ENCODE data around the gene CGB2.
"Not testable (repeated sequence)": the region's sequence is repeated elsewhere in the genome, so short reads cannot be mapped to it uniquely, and the experiment has no call there.

The CGB2 gene

GRCh38 chr19:49038557-49039276, 7.0 kb downstream of the CGB2 start:
- DNase-seq = not testable (repeated sequence)

GRCh38 chr19:49039736-49040135, 8.0 kb downstream of the CGB2 start:
- DNase-seq = not testable (repeated sequence)

DNA sequence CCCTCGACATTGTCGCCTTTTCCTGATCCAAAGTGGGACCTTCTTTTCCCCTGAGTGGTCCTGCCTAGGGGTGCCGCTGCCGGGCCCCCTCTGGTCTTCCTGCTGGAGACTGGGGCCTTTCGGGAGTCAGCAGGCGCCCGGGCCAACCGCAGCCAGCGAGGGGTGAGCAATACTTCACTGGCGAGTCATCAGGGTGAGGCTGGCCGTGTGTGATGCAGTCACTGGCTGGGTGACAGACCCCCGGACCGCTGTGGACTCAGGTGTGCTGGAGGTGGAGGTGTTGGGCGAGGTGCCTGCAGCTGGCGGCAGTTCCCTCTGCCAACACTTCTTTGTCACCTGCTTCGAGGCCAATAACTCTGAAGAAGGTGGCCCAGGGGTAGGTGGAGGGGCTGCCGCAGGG, 10.5 kb downstream of the CGB2 start:
- no peak for DNase-seq

DNA sequence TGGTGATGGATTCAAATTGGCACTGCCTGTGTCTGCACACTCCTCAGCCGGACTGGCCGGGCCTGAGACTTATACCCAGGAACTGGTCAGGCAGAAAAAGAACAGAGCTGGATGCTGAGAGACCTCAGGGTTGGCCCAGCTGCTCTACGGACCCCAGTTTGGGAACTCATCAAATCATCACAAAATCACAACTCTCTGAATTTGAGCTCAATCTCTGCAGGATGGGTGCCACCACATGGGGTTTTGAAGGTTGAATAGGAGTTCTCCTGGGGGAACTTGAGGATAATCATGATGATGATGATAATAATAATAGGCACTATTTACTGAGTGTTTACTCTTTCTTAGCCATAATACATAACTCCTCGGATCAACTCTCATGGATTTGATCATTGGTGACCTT, 11.0 kb downstream of the CGB2 start:
- not testable (repeated sequence) for DNase-seq

GRCh38 chr19:49043548-49043947, 11.9 kb downstream of the CGB2 start, which contains the start of gene CGB5:
Gene CGB5, plus strand, starts transcription at chr19:49043848. Its CDS starts 362 bp downstream, at chr19:49044210.
- DNase-seq = not testable (repeated sequence)

GRCh38 chr19:49049011-49049410, 17.3 kb downstream of the CGB2 start, which contains the start of gene CGB8:
Gene CGB8, minus strand, starts transcription at chr19:49049111. Its CDS starts 372 bp downstream, at chr19:49048739.
- DNase-seq = not testable (repeated sequence)

GRCh38 chr19:49049834-49050233, 18.1 kb downstream of the CGB2 start:
- not testable (repeated sequence) for DNase-seq

- DNase-seq = not testable (repeated sequence)
These were observed 18.8 kb downstream of the CGB2 start for GRCh38 chr19:49050376-49051033.

DNA sequence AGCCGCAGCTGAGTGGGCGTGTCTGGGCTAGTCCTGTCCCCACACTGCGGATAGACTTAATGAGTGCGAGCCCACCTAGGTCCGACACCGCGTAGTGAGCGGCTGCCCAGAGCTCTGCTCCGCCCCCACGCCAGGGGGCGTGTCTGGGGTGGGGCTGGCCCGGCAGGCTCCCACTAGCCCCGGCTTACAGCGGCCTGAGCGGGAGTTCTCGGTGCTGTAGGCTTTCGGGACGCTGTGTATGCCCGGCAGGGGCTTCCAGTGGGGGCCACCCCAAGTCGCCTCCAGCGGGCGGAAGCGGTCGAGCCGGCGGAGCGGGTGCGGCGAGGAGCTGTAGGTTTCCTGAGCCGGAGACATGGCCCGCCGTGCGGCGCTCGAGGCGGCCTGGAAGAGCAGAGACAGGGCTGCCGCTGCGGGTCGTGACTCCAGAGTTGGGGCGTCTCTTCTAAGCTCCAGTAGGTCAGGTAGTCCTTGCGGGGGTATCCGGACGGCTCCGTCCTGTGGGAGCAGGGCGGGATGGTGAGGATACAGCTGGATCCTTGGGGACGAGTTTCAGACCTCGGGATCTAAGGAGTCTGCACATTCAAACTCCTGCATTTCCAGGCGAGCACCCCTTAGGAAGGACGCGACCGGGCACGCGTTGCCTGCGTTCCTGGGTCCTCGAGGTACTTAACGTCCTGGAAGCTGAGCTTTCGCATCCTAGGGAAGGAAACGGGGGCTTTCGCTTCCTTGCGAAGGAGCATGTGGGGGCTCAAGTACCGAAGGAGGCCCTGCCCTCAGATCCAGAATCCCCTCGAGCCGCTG, 24.6 kb downstream of the CGB2 start:
- DNase-seq = peak; percentile 22 to 53

DNA sequence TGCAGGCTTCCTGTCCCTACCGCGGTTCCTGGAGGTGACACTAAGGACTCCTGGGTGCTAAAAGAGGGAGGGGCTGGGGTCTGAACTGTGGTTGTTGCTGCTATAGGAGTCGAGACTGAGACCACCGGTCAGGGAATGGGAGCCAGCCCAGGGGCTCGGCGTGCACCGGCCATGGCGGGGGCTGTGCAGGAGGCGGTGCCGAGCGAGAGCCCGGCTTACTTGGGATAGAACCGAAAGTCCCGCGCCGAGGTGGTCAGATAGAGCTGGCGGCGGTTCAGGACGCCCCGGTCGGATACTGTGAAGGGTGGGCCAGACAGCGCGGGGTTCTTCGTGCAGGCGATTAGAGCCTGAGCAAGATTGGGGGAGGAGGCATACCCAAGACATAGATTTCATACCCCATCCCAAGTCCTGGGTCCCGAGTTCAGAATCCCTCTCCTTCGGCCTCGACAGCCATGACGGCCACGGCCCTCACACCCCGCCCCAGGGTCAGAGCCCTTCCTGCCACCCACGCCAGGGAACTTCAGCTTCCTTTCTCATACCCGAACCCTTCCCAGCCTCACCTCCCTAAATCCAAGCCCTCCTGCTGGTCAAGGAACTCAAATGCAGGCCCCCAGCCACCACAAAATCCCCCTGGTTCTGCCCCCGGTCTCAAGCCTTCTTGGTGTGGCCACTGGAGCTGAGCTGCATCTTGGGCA, 25.4 kb downstream of the CGB2 start:
- DNase-seq = peak in 1 of 2 donors; percentile 17

- DNase-seq = peak; percentile 13 to 45
These were observed 26.0 kb downstream of the CGB2 start, which contains the start of gene CGB7 for GRCh38 chr19:49057636-49058234. Gene CGB7, minus strand, starts transcription at chr19:49057749. Its CDS starts 2,374 bp downstream, at chr19:49055375.

- no peak for DNase-seq
These were observed 26.9 kb downstream of the CGB2 start for GRCh38 chr19:49058562-49058961.

DNA sequence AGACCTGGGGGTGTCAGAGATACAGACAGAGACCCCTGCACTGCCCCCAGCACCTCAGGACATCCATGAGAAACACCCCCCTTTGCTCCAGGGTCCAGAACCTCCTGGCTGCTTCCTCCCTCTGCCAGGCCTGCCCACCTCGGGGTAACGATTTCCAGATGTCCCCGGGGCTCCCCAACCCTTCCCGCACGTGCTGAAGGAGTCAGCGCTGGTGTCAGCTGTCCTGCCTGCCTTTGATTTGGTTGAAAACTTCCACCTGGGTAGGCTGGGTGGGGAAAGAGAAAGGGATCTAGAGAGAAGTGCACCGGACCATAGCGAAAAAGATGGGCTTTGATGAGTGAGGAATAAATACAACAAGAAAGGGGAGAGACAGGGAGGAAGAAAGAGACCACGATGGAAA, 27.4 kb downstream of the CGB2 start:
- DNase-seq = no peak

GRCh38 chr19:49061000-49061399, 29.3 kb downstream of the CGB2 start:
- no peak for DNase-seq

DNA sequence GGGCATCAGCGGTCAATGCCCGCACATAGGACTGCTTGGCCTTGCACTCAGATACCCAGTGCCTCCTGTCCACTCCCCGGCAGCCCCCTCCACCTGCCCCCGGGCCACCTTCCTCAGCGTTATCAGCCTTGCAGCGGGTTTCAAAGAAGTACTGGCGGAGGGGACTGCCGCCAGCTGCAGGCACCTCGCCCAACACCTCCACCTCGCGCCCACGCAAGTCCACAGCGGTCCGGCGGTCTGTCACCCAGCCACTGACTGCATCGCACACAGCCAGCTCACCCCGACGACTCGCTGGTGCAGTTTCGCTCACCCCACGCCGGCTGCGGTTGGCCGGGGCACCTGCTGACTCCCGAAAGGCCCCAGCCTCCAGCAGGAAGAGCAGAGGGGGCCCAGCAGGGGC, 29.8 kb downstream of the CGB2 start:
- DNase-seq = no peak

GRCh38 chr19:49064029-49064629, 32.4 kb downstream of the CGB2 start:
- no peak for DNase-seq

- no peak for DNase-seq
These were observed 33.3 kb downstream of the CGB2 start, which contains the start of gene NTF4 for GRCh38 chr19:49064768-49065611. Gene NTF4, minus strand, starts transcription at chr19:49064818. Its CDS starts 2,821 bp downstream, at chr19:49061997.

GRCh38 chr19:49065905-49066512, 34.3 kb downstream of the CGB2 start:
- no peak for DNase-seq

DNA sequence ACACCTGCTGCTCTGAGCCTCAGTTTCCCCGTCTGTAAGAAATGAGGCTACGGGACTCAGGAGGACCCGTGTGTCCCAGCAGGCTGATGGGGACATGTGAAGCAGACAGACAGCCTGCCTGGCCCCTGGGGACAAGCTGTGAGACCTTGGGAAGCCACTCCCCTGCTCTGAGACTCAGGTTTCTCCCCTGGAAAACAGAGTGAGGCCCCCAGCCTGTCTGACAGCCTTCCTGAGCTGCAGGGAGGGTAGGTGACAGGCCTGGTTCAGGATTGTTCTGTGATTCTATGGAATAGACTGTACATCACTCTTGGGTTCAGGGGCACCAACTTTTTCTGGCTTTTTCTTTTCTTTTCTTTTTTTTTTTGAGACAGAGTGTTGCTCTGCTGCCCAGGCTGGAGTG, 35.9 kb downstream of the CGB2 start:
- no peak for DNase-seq

- no peak for DNase-seq
These were observed 37.3 kb downstream of the CGB2 start for GRCh38 chr19:49069026-49069425.
